K562 (cell line): ENCODE measurements around the gene TREM1. TPM values are rescaled to one million over a fixed set of nuclear protein-coding genes. Genes with fewer than 3 reads are reported as not detected.

Experiments
- BRF1 ChIP-seq: IDR thresholded peaks from 3 replicates; pipeline ENCODE4 v1.6.1; 2011; ENCODE audit warnings: borderline replicate concordance, mild to moderate bottlenecking; ENCODE audit not compliant: insufficient read length; ENCODE audit errors: extremely low read depth
- CREBBP ChIP-seq: IDR thresholded peaks from one replicate; pipeline ENCODE4 v1.6.1; 2012; ENCODE audit warnings: low read depth, mild to moderate bottlenecking, control low read depth, inconsistent platforms, low read length
- ESRRB ChIP-seq: fragments of 250-450 bp; sonication (Bioruptor Pico); IDR thresholded peaks from 2 replicates; pipeline ENCODE4 v1.5.0; 2020; ENCODE audit warnings: mild to moderate bottlenecking, moderate library complexity, borderline replicate concordance
- FOXK1 ChIP-seq: sonication (generic); formaldehyde crosslinking; IDR thresholded peaks from 2 replicates; pipeline ENCODE4 v1.8.0; 2022; ENCODE audit warnings: missing genetic modification reagents, mild to moderate bottlenecking, borderline replicate concordance
- GTF2B ChIP-seq: IDR thresholded peaks from 2 replicates; pipeline ENCODE4 v1.6.1; 2011; ENCODE audit not compliant: insufficient read length; ENCODE audit errors: extremely low read depth
- HNRNPL ChIP-seq: fragments of 200-400 bp; formaldehyde crosslinking; IDR thresholded peaks from 2 replicates; pipeline ENCODE4 v1.6.1; 2017; ENCODE audit warnings: low read depth, mild to moderate bottlenecking, low read length
- KLF16 ChIP-seq: IDR thresholded peaks from 2 replicates; pipeline ENCODE4 v1.6.1; 2016; ENCODE audit warnings: antibody characterized with exemption
- MAFG ChIP-seq: fragments of 450-650 bp; conservative IDR thresholded peaks from 2 replicates; pipeline ENCODE4 v1.6.1; 2016; ENCODE audit warnings: missing genetic modification characterization, missing compliant biosample characterization
- MCM5 ChIP-seq: fragments of 450-650 bp; IDR thresholded peaks from 2 replicates; pipeline ENCODE4 v1.6.1; 2016; ENCODE audit warnings: low read depth
- POLR2A ChIP-seq: fragments of 450-650 bp; conservative IDR thresholded peaks from 2 replicates; pipeline ENCODE4 v1.6.1; 2016
- SIN3A ChIP-seq, 2 experiments: fragments of 150-350 bp in 1 of 2; IDR thresholded peaks; 2 replicates each; pipeline ENCODE4 v1.6.1; 2011 to 2016; ENCODE audit warnings: borderline replicate concordance in 2 of 2, low read depth in 2 of 2, low read length in 2 of 2, mild to moderate bottlenecking in 2 of 2, moderate library complexity in 2 of 2; ENCODE audit not compliant: control insufficient read depth in 1 of 2
- SNRNP70 ChIP-seq: fragments of 200-400 bp; formaldehyde crosslinking; optimal IDR thresholded peaks from 2 replicates; pipeline ENCODE3; 2017; ENCODE audit warnings: low read depth, low read length
- SOX6 ChIP-seq: fragments of 450-650 bp; IDR thresholded peaks from 2 replicates; pipeline ENCODE4 v1.6.1; 2014; ENCODE audit warnings: mild to moderate bottlenecking
- SRSF9 ChIP-seq: fragments of 200-400 bp; formaldehyde crosslinking; IDR thresholded peaks from 2 replicates; pipeline ENCODE4 v1.6.1; 2017; ENCODE audit warnings: low read depth, low read length, borderline replicate concordance
- THAP12 ChIP-seq: fragments of 250-450 bp; sonication (Bioruptor Pico); IDR thresholded peaks from 2 replicates; pipeline ENCODE4 v1.9.0; 2021; ENCODE audit warnings: mild to moderate bottlenecking, inconsistent platforms
- TRIM25 ChIP-seq: fragments of 450-650 bp; IDR thresholded peaks from 2 replicates; pipeline ENCODE4 v1.7.0; 2016; ENCODE audit warnings: borderline replicate concordance
- ZBTB11 ChIP-seq, 3 experiments: fragments of 200-800 bp in 1 of 3; fragments of 250-450 bp in 1 of 3; fragments of 450-650 bp in 1 of 3; sonication (Bioruptor Pico) in 1 of 3; sonication (Bioruptor generic) in 1 of 3; formaldehyde crosslinking in 1 of 3; IDR thresholded peaks; 2 replicates each; pipeline versions ENCODE4 v1.6.1 to v1.8.0; 2016 to 2022; ENCODE audit warnings: mild to moderate bottlenecking in 2 of 3, missing genetic modification characterization in 2 of 3, missing compliant biosample characterization in 1 of 3, moderate library complexity in 1 of 3
- ZC3H11A ChIP-seq: IDR thresholded peaks from 2 replicates; pipeline ENCODE4 v1.6.1; 2012; ENCODE audit warnings: low read depth, low read length, improper control_type of control experiment
- ZSCAN29 ChIP-seq: fragments of 450-650 bp; IDR thresholded peaks from 2 replicates; pipeline ENCODE4 v1.6.1; 2017
- polyA plus RNA-seq, 8 experiments: library from polyadenylated mRNA; depleted of rRNA in 4 of 8; stranded (reverse) in 5 of 8; unstranded in 3 of 8; fragments of >200 nt; fragmentation: Nextera tagmentation in 2 of 8; fragmentation: Illumina TruSeq in 1 of 8; extraction: Ambion mirVana in 2 of 8; extraction: Trizol in 1 of 8; gene quantifications; 2 replicates each; pipeline versions ENCODE4 v1.2.1 to v1.2.3, GENCODE V29; 2011 to 2014; ENCODE audit warnings: inconsistent platforms in 1 of 8, missing spikeins in 1 of 8
- total RNA-seq, 7 experiments: library from RNA; depleted of rRNA in 6 of 7; stranded (reverse); fragments of >200 nt in 6 of 7; fragmentation: Illumina TruSeq in 2 of 7; extraction: Trizol in 2 of 7; gene quantifications; 2 replicates each; pipeline versions ENCODE4 v1.2.1 to v1.2.3, GENCODE V29; 2011 to 2021; ENCODE audit warnings: low replicate concordance in 1 of 7
- TF ChIP-seq, protein P1 (sequence below): fragments of 250-450 bp; sonication (Bioruptor Pico); IDR thresholded peaks from 2 replicates; pipeline ENCODE4 v1.8.0; 2021; ENCODE audit warnings: moderate library complexity, mild to moderate bottlenecking, inconsistent platforms

The TREM1 gene
- total and polyA plus RNA-seq, 9 of the 15 experiments (the other 6 are each of a cell fraction or from before 2014, with no cell fraction given), result not detected

- TF ChIP-seq SRSF9 (no peak), MAFG (tag) (peak; percentile 82), POLR2A (no peak), MCM5 (no peak), SIN3A (IDR thresholded peaks at IDR 0.05; ENCODE audit: borderline replicate concordance in 2 of 2, control insufficient read depth in 1 of 2, low read depth in 2 of 2, low read length in 2 of 2) (no peak), TRIM25 (no peak), BRF1 (no peak), KLF16 (peak; percentile 79), ZC3H11A (no peak), THAP12 (CRISPR knock-in tag) (no peak), GTF2B (no peak), SOX6 (peak; percentile 85), ESRRB (CRISPR knock-in tag) (no peak), HNRNPL (no peak), FOXK1 (CRISPR knock-in tag) (no peak), CREBBP (no peak), ZSCAN29 (no peak), ZBTB11 (CRISPR knock-in tag; IDR thresholded peaks at IDR 0.05) (no peak), SNRNP70 (no peak)
- TF ChIP-seq, protein P1, sequence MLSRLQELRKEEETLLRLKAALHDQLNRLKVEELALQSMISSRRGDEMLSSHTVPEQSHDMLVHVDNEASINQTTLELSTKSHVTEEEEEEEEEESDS (CRISPR knock-in tag), result no peak
Measured at GRCh38 chr6:41278699-41279405, 7.6 kb downstream of the TREM1 start (continued).
